OCI-LY1 (cell line): ENCODE measurements around the gene TNFAIP8.

Experiments used
- H2AFZ ChIP-seq: fragments of 200-600 bp; sonication (generic), shearing (Covaris generic); 2 replicates; pipeline ENCODE4 v1.6.0; 2014; ENCODE audit warnings: antibody characterized with exemption, mild to moderate bottlenecking, low read length
- H3F3A ChIP-seq: fragments of 200-600 bp; sonication (generic), shearing (Covaris generic); 2 replicates; pipeline ENCODE4 v1.6.0; 2014; ENCODE audit warnings: mild to moderate bottlenecking, antibody characterized with exemption, low read length, moderate library complexity; ENCODE audit not compliant: insufficient read depth
- H3K27ac ChIP-seq: fragments of 200-600 bp; sonication (generic); 2 replicates; pipeline ENCODE4 v1.5.1; 2014; ENCODE audit warnings: low read length, mixed run types, mild to moderate bottlenecking, low read depth; ENCODE audit not compliant: poor library complexity, severe bottlenecking
- H3K27me3 ChIP-seq: fragments of 200-600 bp; sonication (generic); 2 replicates; pipeline ENCODE4 v1.6.0; 2014; ENCODE audit warnings: antibody characterized with exemption, mild to moderate bottlenecking, low read length, moderate library complexity; ENCODE audit not compliant: insufficient read depth
- H3K36me3 ChIP-seq: fragments of 200-600 bp; sonication (generic); 2 replicates; pipeline ENCODE4 v1.6.1; 2014; ENCODE audit warnings: mild to moderate bottlenecking, antibody characterized with exemption, low read length, moderate library complexity, mixed read lengths; ENCODE audit not compliant: insufficient read depth
- H3K4me1 ChIP-seq: fragments of 200-600 bp; sonication (generic); 2 replicates; pipeline ENCODE4 v1.5.1; 2014; ENCODE audit warnings: mild to moderate bottlenecking, low read length, moderate library complexity; ENCODE audit not compliant: insufficient read depth, severe bottlenecking
- H3K4me2 ChIP-seq: fragments of 200-600 bp; sonication (generic), shearing (Covaris generic); 2 replicates; pipeline ENCODE4 v1.6.1; 2014; ENCODE audit warnings: low read length
- H3K4me3 ChIP-seq: fragments of 200-600 bp; sonication (generic); 2 replicates; pipeline ENCODE4 v1.5.1; 2014; ENCODE audit warnings: low read length, low read depth, mild to moderate bottlenecking, mixed read lengths; ENCODE audit not compliant: poor library complexity, severe bottlenecking
- H3K79me2 ChIP-seq: fragments of 200-600 bp; shearing (Covaris generic); 2 replicates; pipeline ENCODE4 v1.6.1; 2016; ENCODE audit warnings: mixed run types, low read length, mixed read lengths; ENCODE audit not compliant: insufficient read depth
- H3K9ac ChIP-seq: fragments of 200-600 bp; sonication (generic), shearing (Covaris generic); 2 replicates; pipeline ENCODE4 v1.6.1; 2014; ENCODE audit warnings: mild to moderate bottlenecking, low read length, mixed read lengths
- H3K9me2 ChIP-seq: fragments of 200-600 bp; sonication (generic), shearing (Covaris generic); 2 replicates; pipeline ENCODE4 v1.6.1; 2014; ENCODE audit warnings: low read depth, mild to moderate bottlenecking, low read length, mixed read lengths
- H3K9me3 ChIP-seq: fragments of 200-600 bp; shearing (Covaris generic); 2 replicates; pipeline ENCODE4 v1.6.1; 2014; ENCODE audit warnings: low read length, mixed read lengths
- H4K20me1 ChIP-seq: fragments of 200-600 bp; sonication (generic), shearing (Covaris generic); 2 replicates; pipeline ENCODE4 v1.6.0; 2016; ENCODE audit warnings: mild to moderate bottlenecking, low read length; ENCODE audit not compliant: insufficient read depth
- CTCF ChIP-seq: fragments of 200-600 bp; sonication (generic), shearing (Covaris generic); IDR thresholded peaks from 2 replicates; pipeline ENCODE4 v1.5.1; 2017; ENCODE audit warnings: mild to moderate bottlenecking, antibody characterized with exemption, low read length, moderate library complexity, mixed read lengths
- EZH2 ChIP-seq: fragments of 200-600 bp; sonication (generic), shearing (Covaris generic); IDR thresholded peaks from 2 replicates; pipeline ENCODE4 v1.8.0; 2017; ENCODE audit warnings: borderline replicate concordance, mixed run types, mild to moderate bottlenecking, antibody characterized with exemption, low read length, moderate library complexity, mixed read lengths

The TNFAIP8 gene

GRCh38 chr5:119347574-119347973, 8.2 kb upstream of the TNFAIP8 start:
- no peaks in the 10 kb centered on the region for H4K20me1 ChIP-seq
- no peaks in the 10 kb centered on the region for H3F3A ChIP-seq
- peak overlapping the region; percentile 57 for H3K4me2 ChIP-seq
- H3K4me1 ChIP-seq = peaks cover 95% of the 10 kb centered on the region
- H3K9me3 ChIP-seq = no peaks in the 10 kb centered on the region
- TF ChIP-seq EZH2 (no peak), CTCF (no peak)
- no peak overlapping the region for H2AFZ ChIP-seq
- no peaks in the 10 kb centered on the region for H3K27me3 ChIP-seq
- peaks cover 15% of the 10 kb centered on the region; the same call in 1 of the 2 replicates for H3K36me3 ChIP-seq
- peak overlapping the region; percentile 87 for H3K27ac ChIP-seq
- H3K9ac ChIP-seq = peak overlapping the region; percentile 46; the same call in 1 of the 2 replicates
- no peaks in the 10 kb centered on the region for H3K9me2 ChIP-seq
- H3K4me3 ChIP-seq = peak overlapping the region; percentile 6
- peaks cover 70% of the 10 kb centered on the region for H3K79me2 ChIP-seq

- Histone ChIP-seq H3K27ac (peak overlapping the region; percentile 87), H4K20me1 (no peaks in the 10 kb centered on the region), H3K4me2 (peak overlapping the region; percentile 57), H3K4me1 (peaks cover 95% of the 10 kb centered on the region), H2AFZ (no peak overlapping the region), H3K9me2 (no peaks in the 10 kb centered on the region), H3K9me3 (no peaks in the 10 kb centered on the region), H3F3A (no peaks in the 10 kb centered on the region), H3K4me3 (peak overlapping the region; percentile 6), H3K79me2 (peaks cover 70% of the 10 kb centered on the region), H3K27me3 (no peaks in the 10 kb centered on the region), H3K9ac (peak overlapping the region; percentile 46; the same call in 1 of the 2 replicates), H3K36me3 (peaks cover 15% of the 10 kb centered on the region; the same call in 1 of the 2 replicates)
- no peak for TF ChIP-seq EZH2
- no peak for TF ChIP-seq CTCF
These were observed 7.8 kb upstream of the TNFAIP8 start for GRCh38 chr5:119347991-119348390.

GRCh38 chr5:119353213-119353612, 2.6 kb upstream of the TNFAIP8 start:
- peaks cover 91% of the 10 kb centered on the region for H3K4me1 ChIP-seq
- H3K9me3 ChIP-seq = no peaks in the 10 kb centered on the region
- H4K20me1 ChIP-seq = no peaks in the 10 kb centered on the region
- H3K4me3 ChIP-seq = peak overlapping the region; percentile 80
- 0 out of 2 replicates have a peak, but pooled peaks cover 6% of the 10 kb centered on the region for H3F3A ChIP-seq
- no peak for TF ChIP-seq EZH2
- no peak for TF ChIP-seq CTCF
- no peaks in the 10 kb centered on the region for H3K9me2 ChIP-seq
- H3K27ac ChIP-seq = peak overlapping the region; percentile 97
- no peaks in the 10 kb centered on the region for H3K36me3 ChIP-seq
- H2AFZ ChIP-seq = no peak overlapping the region
- H3K79me2 ChIP-seq = peaks cover 73% of the 10 kb centered on the region
- peak overlapping the region; percentile 87 for H3K9ac ChIP-seq
- H3K4me2 ChIP-seq = peak overlapping the region; percentile 90
- H3K27me3 ChIP-seq = no peaks in the 10 kb centered on the region
